Testis (tissue), 3 donors: ENCODE results near the gene SCG5. TPM values are rescaled to one million over a fixed set of nuclear protein-coding genes. Genes with fewer than 3 reads are reported as not detected.

Source experiments
- DNase-seq: peaks from one replicate; pipeline ENCODE4 v3.0.0-alpha.2; 2019
- H3K27ac ChIP-seq, 2 donors: fragments of 200-600 bp; sonication (generic); one replicate each; pipeline ENCODE4 v1.5.1; 2019
- H3K27me3 ChIP-seq: fragments of 200-600 bp; sonication (generic); one replicate; pipeline ENCODE4 v1.5.1; 2019
- H3K36me3 ChIP-seq: fragments of 200-600 bp; sonication (generic); one replicate; pipeline ENCODE4 v1.5.1; 2017; ENCODE audit warnings: low read depth; ENCODE audit errors: missing control alignments
- H3K4me1 ChIP-seq: fragments of 200-600 bp; sonication (generic); one replicate; pipeline ENCODE4 v1.5.1; 2019
- H3K4me3 ChIP-seq, 2 donors: fragments of 200-600 bp; sonication (generic); one replicate each; pipeline ENCODE4 v1.5.1; 2017 to 2019
- H3K9me3 ChIP-seq: fragments of 200-600 bp; sonication (generic); one replicate; pipeline ENCODE4 v1.5.1; 2017
- CTCF ChIP-seq, 3 experiments: fragments of 450-650 bp in 2 of 3; fragments of 200-600 bp in 1 of 3; sonication (generic) in 1 of 3; IDR thresholded peaks; one replicate each; pipeline ENCODE4 v1.5.1; 2016 to 2019; ENCODE audit warnings: antibody characterized with exemption in 3 of 3, mild to moderate bottlenecking in 2 of 3, moderate library complexity in 1 of 3
- POLR2A ChIP-seq: fragments of 450-650 bp; IDR thresholded peaks from one replicate; pipeline ENCODE4 v1.6.1; 2017; ENCODE audit warnings: antibody characterized with exemption, mild to moderate bottlenecking, moderate library complexity
- WGBS, 2 donors: methylation state at CpG; one replicate each; pipeline ENCODE4 v1.1.5; 2018; 5-methylcytosine and 5-hydroxymethylcytosine counted together
- intact Hi-C: fragments of 100-400 bp; cut with DNase I; formaldehyde crosslinking; loops from one replicate; pipeline ENCODE4 v1.15.1; 2023; ENCODE audit warnings: low total_unique reads
- polyA plus RNA-seq: library from polyadenylated mRNA; stranded (reverse); fragments of 350-450 nt; fragmentation: Illumina TruSeq; extraction: RNeasy Lipid Tissue Mini Kit (QIAGEN cat#74804); gene quantifications from one replicate; pipeline ENCODE4 v1.2.3, GENCODE V29; 2014; ENCODE audit warnings: low read depth, low replicate concordance; ENCODE audit not compliant: insufficient read depth
- total RNA-seq, 2 donors: library from RNA; depleted of rRNA; stranded (reverse); fragments of >200 nt; gene quantifications; one replicate each; pipeline ENCODE4 v1.2.3, GENCODE V29; 2016

The SCG5 gene
- total and polyA plus RNA-seq, 3 donors from 2014 or later: 10.6 to 38.3 (median 10.9) TPM

DNA sequence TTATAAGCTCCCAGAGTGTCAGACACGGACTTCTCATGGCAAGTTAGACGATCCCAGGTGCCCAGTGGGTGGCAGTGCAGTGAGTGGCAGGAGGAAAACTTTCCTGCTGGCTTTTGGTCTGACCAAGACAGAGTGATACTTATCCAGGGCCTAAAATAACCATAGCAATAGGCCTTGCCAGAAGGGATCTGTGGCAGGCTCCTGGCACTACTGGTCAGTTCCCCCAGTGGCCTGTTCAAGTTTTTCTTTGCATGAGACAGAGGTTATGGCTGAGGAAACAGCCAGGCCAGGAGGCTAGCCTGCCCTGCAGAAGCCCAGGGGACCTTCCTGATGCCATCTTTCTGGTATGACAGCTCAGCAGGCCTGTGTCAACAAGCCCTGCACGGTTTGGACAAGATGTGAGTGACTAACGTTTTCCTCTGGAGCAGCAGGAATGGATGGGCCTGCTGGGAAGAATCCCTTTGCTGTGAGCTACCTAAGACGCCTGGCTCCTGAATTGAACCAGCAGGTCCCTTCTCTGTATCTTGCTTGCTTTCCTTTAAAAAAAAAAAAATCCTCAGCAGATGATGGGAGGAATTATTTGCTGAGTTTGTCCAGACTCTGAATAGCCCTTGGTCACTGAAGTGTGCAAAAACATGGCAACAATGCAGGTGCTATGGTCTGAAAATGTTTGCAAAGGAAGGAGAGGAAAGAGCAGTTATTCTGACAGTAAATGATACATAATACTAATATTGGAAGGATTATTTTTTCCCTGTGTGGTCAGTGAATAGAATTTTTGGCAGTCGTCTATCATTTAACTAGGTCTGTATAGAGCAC is 18.0 kb downstream of the SCG5 start:
- no peaks in the 10 kb centered on the region for H3K36me3 ChIP-seq
- no peak overlapping the region for H3K4me3 ChIP-seq
- no peak overlapping the region for H3K27ac ChIP-seq
- WGBS, 2 donors: 70 to 77% methylated on average over 6 of the region's 6 CpGs
- no peaks in the 10 kb centered on the region for H3K4me1 ChIP-seq
- intact Hi-C loops: loop anchor here (10.0 kb wide), 1 partner anchor 335 kb away; no protein-coding TSS in a partner anchor
- no peaks in the 10 kb centered on the region for H3K9me3 ChIP-seq
- no peaks in the 10 kb centered on the region for H3K27me3 ChIP-seq
- DNase-seq: no peak
- TF ChIP-seq CTCF (IDR thresholded peaks at IDR 0.05) (no peak), POLR2A (no peak)

DNA sequence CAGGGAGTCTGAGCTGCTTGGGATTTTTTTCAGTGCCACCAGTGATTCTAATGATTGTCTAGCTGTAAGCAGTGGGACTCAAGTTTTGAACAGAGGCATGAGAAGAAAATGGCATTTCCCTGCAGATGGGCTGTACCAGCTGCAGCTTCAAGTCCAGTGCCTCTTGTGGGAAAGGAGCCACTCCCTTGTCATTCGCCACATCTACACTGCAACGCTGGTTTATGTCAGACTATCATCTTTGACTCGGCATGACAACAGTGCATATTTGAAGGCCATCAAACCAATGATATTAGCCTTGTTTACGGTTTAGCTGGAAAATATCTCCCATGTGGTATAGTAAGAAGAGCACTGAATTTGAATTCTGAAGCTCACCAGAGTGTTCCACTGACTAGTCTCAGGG is 22.2 kb downstream of the SCG5 start:
- Histone ChIP-seq H3K27me3 (no peaks in the 10 kb centered on the region), H3K4me3 (no peak overlapping the region), H3K36me3 (no peaks in the 10 kb centered on the region), H3K27ac (no peak overlapping the region), H3K4me1 (no peaks in the 10 kb centered on the region), H3K9me3 (no peaks in the 10 kb centered on the region)
- no peak for DNase-seq
- TF ChIP-seq POLR2A (no peak), CTCF (IDR thresholded peaks at IDR 0.05) (no peak)
- WGBS, 2 donors: 90% methylated on average over 4 of the region's 4 CpGs
- intact Hi-C loops: loop anchor here (10.0 kb wide), 1 partner anchor 331 kb away; no protein-coding TSS in a partner anchor

DNA sequence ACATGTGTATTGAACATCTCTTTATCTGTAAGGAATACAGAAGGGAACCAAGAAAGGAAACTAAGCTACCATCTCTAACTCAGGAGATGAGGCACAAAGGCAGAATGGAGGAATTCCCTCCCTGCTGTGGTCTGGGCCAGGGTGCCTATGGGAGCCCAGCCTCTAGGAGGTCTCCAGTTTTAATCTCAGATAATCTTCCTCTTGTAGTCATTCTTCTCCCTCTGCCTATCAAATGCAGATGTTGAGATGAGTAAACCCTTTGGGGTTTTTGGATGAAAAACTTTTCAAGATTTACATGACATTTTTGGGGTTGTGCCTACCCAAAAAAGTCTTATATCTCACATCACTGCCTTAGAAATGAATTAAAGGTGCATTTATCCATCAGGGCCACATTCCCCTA is 23.3 kb downstream of the SCG5 start:
- TF ChIP-seq POLR2A (no peak), CTCF (IDR thresholded peaks at IDR 0.05) (no peak)
- DNase-seq: no peak
- Histone ChIP-seq H3K27ac (no peak overlapping the region), H3K27me3 (no peaks in the 10 kb centered on the region), H3K36me3 (no peaks in the 10 kb centered on the region), H3K9me3 (no peaks in the 10 kb centered on the region), H3K4me3 (no peak overlapping the region), H3K4me1 (no peaks in the 10 kb centered on the region)
- intact Hi-C loops: loop anchor here (10.0 kb wide), 1 partner anchor 330 kb away; no protein-coding TSS in a partner anchor

DNA sequence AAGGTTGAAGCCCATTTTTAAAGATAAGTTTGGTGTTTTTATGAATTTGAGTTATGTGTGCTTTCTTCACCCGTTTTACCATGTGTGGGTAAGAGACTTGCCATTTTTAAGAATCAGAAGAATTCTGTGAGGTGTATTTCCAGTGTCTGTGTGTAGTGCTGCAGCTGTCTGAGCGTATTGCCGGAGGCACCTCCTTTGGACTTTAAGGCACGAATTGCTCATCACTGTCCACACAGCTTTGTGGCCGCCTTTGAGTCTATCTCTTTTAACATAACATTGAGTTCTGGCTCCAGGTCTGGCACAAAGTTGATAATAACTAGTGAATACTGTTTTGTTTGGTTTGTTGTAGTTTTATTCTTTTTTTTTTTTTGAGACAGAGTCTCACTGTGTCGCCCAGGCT is 25.8 kb downstream of the SCG5 start:
- intact Hi-C loops: loop anchor here (10.0 kb wide), 1 partner anchor 327 kb away; no protein-coding TSS in a partner anchor

More for the DNA sequence above, 25.8 kb downstream of the SCG5 start:
- no peak for TF ChIP-seq CTCF (IDR thresholded peaks at IDR 0.05)
- no peak for TF ChIP-seq POLR2A
- H3K4me3 ChIP-seq: no peak overlapping the region
- no peak overlapping the region for H3K27ac ChIP-seq
- no peak for DNase-seq
- no peaks in the 10 kb centered on the region for H3K9me3 ChIP-seq
- 97 to 98% methylated on average over 6 of the region's 6 CpGs for WGBS, 2 donors
- no peaks in the 10 kb centered on the region for H3K27me3 ChIP-seq
- no peaks in the 10 kb centered on the region for H3K4me1 ChIP-seq
- no peaks in the 10 kb centered on the region for H3K36me3 ChIP-seq
